Kidney epithelial cell (primary cell): ENCODE results near the gene RBPJ. TPM values are rescaled to one million over a fixed set of nuclear protein-coding genes. Genes with fewer than 3 reads are reported as not detected.
"Not testable (repeated sequence)": the region's sequence is repeated elsewhere in the genome, so short reads cannot be mapped to it uniquely, and the experiment has no call there.

Experiments used
- DNase-seq: peaks from one replicate; pipeline ENCODE4 v3.0.0-alpha.2; 2010; ENCODE audit warnings: low read depth
- H3K27me3 ChIP-seq: 2 replicates; pipeline ENCODE4 v1.6.0; 2011; ENCODE audit warnings: low read length; ENCODE audit not compliant: control insufficient read depth, insufficient read depth
- H3K36me3 ChIP-seq: 2 replicates; pipeline ENCODE4 v1.5.1; 2011; ENCODE audit warnings: low read length; ENCODE audit not compliant: control insufficient read depth, insufficient read depth
- H3K4me3 ChIP-seq: 2 replicates; pipeline ENCODE4 v1.5.1; 2011; ENCODE audit warnings: low read depth, mild to moderate bottlenecking, control low read depth, low read length
- CTCF ChIP-seq: IDR thresholded peaks from 2 replicates; pipeline ENCODE4 v1.5.1; 2011; ENCODE audit warnings: mild to moderate bottlenecking, moderate library complexity, low read length, control low read depth, inconsistent platforms; ENCODE audit not compliant: insufficient read depth, poor library complexity, severe bottlenecking
- total RNA-seq: library from RNA; depleted of rRNA; stranded (reverse); fragments of >200 nt; gene quantifications from 2 replicates; pipeline ENCODE4 v1.2.3, GENCODE V29; 2015

RBPJ gene
- total RNA-seq, 1 donor from 2014 or later, result 82.2 TPM

GRCh38 chr4:26349496-26349895, 28.7 kb downstream of the RBPJ start:
- DNase-seq, result no peak
- no peak overlapping the region for H3K4me3 ChIP-seq
- no peaks in the 10 kb centered on the region for H3K36me3 ChIP-seq
- H3K27me3 ChIP-seq, result no peaks in the 10 kb centered on the region
- no peak for TF ChIP-seq CTCF

- TF ChIP-seq CTCF, result no peak
- Histone ChIP-seq H3K27me3 (no peaks in the 10 kb centered on the region), H3K4me3 (no peak overlapping the region), H3K36me3 (no peaks in the 10 kb centered on the region)
- DNase-seq, result no peak
These were observed 30.9 kb downstream of the RBPJ start for GRCh38 chr4:26351685-26352084.

GRCh38 chr4:26354491-26354890, 33.7 kb downstream of the RBPJ start:
- Histone ChIP-seq H3K36me3 (no peaks in the 10 kb centered on the region), H3K4me3 (no peak overlapping the region), H3K27me3 (no peaks in the 10 kb centered on the region)
- DNase-seq, result no peak
- no peak for TF ChIP-seq CTCF

GRCh38 chr4:26355392-26356052, 34.7 kb downstream of the RBPJ start:
- Histone ChIP-seq H3K27me3 (no peaks in the 10 kb centered on the region), H3K4me3 (no peak overlapping the region), H3K36me3 (no peaks in the 10 kb centered on the region)
- no peak for DNase-seq
- TF ChIP-seq CTCF, result no peak

- no peaks in the 10 kb centered on the region for H3K36me3 ChIP-seq
- TF ChIP-seq CTCF, result no peak
- no peaks in the 10 kb centered on the region for H3K27me3 ChIP-seq
- DNase-seq, result no peak
- H3K4me3 ChIP-seq, result no peak overlapping the region
These were observed 35.3 kb downstream of the RBPJ start for GRCh38 chr4:26356081-26356501.

GRCh38 chr4:26359521-26359920, 38.7 kb downstream of the RBPJ start:
- H3K27me3 ChIP-seq, H3K36me3 ChIP-seq, DNase-seq: not testable (repeated sequence)
- peak overlapping the region; percentile 4 for H3K4me3 ChIP-seq
